ENCODE results near the gene ASB12.

ASB12 gene

DNA sequence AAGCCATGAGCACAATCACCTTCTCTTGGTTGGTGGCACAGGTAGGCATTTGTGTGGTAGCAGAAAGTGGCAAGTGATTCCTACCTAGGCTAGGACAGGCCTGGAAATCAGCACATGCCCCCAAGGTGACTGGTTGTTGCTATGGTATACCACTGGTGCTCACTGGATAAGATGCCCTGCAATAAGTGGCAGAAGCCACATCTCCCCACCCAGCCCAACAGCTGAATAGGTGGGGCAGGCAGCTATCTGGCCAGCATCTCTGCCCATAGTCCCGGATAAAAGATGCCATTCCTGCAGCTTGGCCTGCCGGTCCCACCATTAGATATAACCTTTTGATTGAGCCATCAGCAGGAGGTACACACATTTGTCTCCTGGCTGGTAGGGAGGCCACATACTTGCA lies 46.0 kb downstream of the ASB12 start:
- no peak for DNase-seq

DNA sequence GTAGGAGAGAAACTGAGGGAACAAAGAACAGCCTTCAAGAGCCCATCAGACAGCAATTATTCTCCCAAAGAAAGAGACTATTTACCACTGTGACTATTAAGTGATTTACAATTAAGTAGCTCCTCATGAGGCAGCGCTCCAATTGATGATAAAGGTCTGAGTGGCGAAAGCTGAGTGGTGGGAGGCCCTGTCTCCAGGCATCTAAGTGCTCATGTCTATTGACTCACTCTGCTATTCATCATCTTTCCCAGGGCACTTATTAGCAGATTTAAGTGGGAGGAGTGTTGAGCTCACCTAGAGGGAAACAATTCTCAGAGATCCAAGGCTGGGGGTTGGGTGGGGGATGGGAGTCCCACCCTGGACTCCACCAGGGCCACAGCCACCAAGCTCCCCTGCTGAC lies 48.2 kb downstream of the ASB12 start:
- no peak for DNase-seq

DNA sequence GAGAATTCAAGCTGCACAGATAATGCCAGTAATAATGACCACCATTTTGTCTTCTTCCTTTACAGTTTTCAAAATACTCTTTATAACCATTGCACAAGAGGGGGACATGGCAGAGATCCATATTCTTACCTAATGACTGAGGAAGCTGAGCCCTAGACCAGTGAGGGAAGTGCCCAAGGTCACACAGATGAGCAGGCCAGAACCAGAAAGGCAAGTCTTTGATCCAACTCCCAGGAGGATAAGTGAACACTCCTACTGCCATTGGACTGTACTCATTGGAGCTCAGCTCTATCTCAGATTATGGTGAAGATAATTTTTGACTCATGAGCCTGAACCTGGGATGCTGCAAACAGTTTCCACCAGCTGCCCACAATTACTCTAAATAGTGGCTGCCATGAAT lies 53.5 kb downstream of the ASB12 start:
- no peak for DNase-seq

All from NCI-H69 (cell line).